MCF 10A (cell line): Measurements from ENCODE around the gene PSMB3. TPM values are rescaled to one million over a fixed set of nuclear protein-coding genes. Genes with fewer than 3 reads are reported as not detected.

Experiments
- BruUV-seq: library from RNA; stranded (reverse); fragments of 400-500 nt; replicated peaks from 2 replicates; lab custom pipeline; 2021; lab: Mats Ljungman, UMichigan
- CTCF ChIA-PET: fragments of 300-600 bp; sonication (Branson Sonifier 250); formaldehyde crosslinking; extraction: SDS; loops from one replicate; lab custom pipeline; 2021; ENCODE audit warnings: antibody characterized with exemption, inconsistent platforms; lab: Yijun Ruan, JAX
- POLR2A ChIA-PET: fragments of 300-600, 350-650 bp; sonication (Branson Sonifier 250); formaldehyde crosslinking; extraction: SDS; loops from one replicate; lab custom pipeline; 2020; ENCODE audit warnings: antibody characterized with exemption, inconsistent platforms; lab: Yijun Ruan, JAX
- DNase-seq: peaks from one replicate; pipeline ENCODE4 v3.0.0-alpha.2; 2018; ENCODE audit not compliant: unreplicated experiment
- H3K27ac Mint-ChIP-seq: one replicate; pipeline ENCODE4 v1.8.0; 2022; ENCODE audit warnings: mild to moderate bottlenecking, low read depth, mixed read lengths; ENCODE audit not compliant: unreplicated experiment
- H3K27me3 Mint-ChIP-seq: one replicate; pipeline ENCODE4 v1.8.0; 2022; ENCODE audit warnings: mixed read lengths; ENCODE audit not compliant: insufficient read depth, unreplicated experiment
- H3K36me3 Mint-ChIP-seq: one replicate; pipeline ENCODE4 v1.8.0; 2022; ENCODE audit warnings: mild to moderate bottlenecking, moderate library complexity, mixed read lengths; ENCODE audit not compliant: insufficient read depth, unreplicated experiment
- H3K4me1 Mint-ChIP-seq: one replicate; pipeline ENCODE4 v1.8.0; 2022; ENCODE audit warnings: mixed read lengths; ENCODE audit not compliant: insufficient read depth, unreplicated experiment
- H3K4me3 Mint-ChIP-seq: one replicate; pipeline ENCODE4 v1.8.0; 2022; ENCODE audit warnings: mild to moderate bottlenecking, moderate library complexity, mixed read lengths; ENCODE audit not compliant: unreplicated experiment
- H3K9me3 Mint-ChIP-seq: one replicate; pipeline ENCODE4 v1.8.0; 2022; ENCODE audit warnings: mixed read lengths; ENCODE audit not compliant: unreplicated experiment
- intact Hi-C: fragments of 100-400 bp; cut with micrococcal nuclease; formaldehyde crosslinking; loops from 2 replicates; pipeline ENCODE4 v1.14.1; 2022
- total RNA-seq: library from RNA; stranded (reverse); gene quantifications from 2 replicates; pipeline ENCODE4 v1.2.3, GENCODE V29; 2022
- TF ChIP-seq, protein P1 (sequence below): fragments of 200-600 bp; IDR thresholded peaks from one replicate; pipeline ENCODE4 v1.8.0; 2022; ENCODE audit warnings: antibody characterized with exemption, mild to moderate bottlenecking; ENCODE audit not compliant: unreplicated experiment

Gene PSMB3
- total RNA-seq, 1 experiment from 2014 or later, result 145 TPM

DNA sequence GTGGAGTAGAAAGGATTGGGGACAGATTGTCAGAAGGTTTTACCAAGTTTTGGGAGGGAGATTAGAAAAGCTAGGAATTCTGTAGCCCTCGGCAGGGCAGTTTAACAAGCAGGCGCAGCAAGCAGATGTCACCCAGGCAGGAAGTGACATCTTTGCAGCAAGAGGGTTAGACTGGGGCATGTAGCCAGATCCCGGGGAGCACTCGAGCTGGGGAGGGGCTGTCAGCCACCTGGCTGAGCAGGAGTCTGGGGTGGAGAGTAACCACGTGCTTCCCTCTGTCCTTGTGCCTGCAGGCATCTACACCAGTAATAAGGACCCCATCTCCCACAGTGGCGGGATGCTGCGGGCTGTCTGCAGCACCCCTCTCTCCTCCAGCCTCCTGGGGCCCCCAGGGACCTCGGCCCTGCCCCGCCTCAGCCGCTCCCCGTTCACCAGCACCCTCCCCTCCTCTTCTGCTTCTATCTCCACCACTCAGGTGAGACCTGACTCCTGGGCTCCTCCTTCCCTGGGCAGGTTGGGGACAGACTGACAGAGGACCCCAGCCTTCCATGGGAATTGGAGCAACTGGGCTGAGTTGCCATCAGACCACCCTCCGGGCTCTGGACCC, 35.3 kb upstream of the PSMB3 start:
- BruUV-seq, result no TSS peak
- CTCF ChIA-PET, result interaction anchor here (1.4 to 1.7 kb wide), 2 partner anchors 18 to 41 kb away, joined by 5 to 8 read pairs; no protein-coding TSS in a partner anchor
- TF ChIP-seq, protein P1, sequence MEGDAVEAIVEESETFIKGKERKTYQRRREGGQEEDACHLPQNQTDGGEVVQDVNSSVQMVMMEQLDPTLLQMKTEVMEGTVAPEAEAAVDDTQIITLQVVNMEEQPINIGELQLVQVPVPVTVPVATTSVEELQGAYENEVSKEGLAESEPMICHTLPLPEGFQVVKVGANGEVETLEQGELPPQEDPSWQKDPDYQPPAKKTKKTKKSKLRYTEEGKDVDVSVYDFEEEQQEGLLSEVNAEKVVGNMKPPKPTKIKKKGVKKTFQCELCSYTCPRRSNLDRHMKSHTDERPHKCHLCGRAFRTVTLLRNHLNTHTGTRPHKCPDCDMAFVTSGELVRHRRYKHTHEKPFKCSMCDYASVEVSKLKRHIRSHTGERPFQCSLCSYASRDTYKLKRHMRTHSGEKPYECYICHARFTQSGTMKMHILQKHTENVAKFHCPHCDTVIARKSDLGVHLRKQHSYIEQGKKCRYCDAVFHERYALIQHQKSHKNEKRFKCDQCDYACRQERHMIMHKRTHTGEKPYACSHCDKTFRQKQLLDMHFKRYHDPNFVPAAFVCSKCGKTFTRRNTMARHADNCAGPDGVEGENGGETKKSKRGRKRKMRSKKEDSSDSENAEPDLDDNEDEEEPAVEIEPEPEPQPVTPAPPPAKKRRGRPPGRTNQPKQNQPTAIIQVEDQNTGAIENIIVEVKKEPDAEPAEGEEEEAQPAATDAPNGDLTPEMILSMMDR, result no peak
- Mint-ChIP-seq H3K4me1 (no peaks in the 10 kb centered on the region), H3K27ac (no peak overlapping the region), H3K36me3 (peaks cover 24% of the 10 kb centered on the region), H3K27me3 (no peaks in the 10 kb centered on the region), H3K9me3 (no peaks in the 10 kb centered on the region), H3K4me3 (no peak overlapping the region)
- DNase-seq, result no peak
- POLR2A ChIA-PET, result interaction anchor here (1.4 to 1.5 kb wide), 2 partner anchors 9 to 10 kb away, joined by 3 to 7 read pairs; no protein-coding TSS in a partner anchor
- intact Hi-C loops, result no loop called here

DNA sequence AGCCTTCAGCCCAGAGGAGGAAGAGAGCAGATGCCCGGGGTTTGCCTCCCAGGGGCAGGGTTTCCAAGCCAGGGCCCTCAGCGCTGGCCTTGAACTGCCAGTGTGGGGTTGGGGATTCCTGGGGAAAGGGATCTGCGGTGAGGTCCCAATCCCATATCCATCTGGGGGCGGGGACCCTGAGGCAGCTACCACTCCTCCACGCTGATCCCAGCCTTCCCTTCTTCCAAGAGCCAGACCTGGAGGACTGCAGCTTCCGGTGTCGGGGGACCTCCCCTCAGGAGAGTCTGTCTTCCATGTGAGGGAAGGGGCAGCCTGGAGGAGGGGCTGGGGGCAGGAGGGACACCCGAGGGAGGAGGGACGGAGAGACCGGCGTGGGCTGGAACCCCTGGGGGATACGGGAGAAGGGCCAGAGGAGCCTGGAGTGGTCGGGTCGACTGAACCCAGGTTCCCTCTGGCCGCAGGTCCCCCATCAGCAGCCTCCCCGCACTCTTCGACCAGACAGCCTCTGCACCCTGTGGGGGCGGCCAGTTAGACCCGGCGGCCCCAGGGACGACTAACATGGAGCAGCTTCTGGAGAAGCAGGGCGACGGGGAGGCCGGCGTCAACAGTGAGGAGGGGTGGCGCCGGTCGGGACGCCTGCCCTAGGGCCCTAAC, 33.1 kb upstream of the PSMB3 start:
- no peaks in the 10 kb centered on the region for H3K27me3 Mint-ChIP-seq

DNA sequence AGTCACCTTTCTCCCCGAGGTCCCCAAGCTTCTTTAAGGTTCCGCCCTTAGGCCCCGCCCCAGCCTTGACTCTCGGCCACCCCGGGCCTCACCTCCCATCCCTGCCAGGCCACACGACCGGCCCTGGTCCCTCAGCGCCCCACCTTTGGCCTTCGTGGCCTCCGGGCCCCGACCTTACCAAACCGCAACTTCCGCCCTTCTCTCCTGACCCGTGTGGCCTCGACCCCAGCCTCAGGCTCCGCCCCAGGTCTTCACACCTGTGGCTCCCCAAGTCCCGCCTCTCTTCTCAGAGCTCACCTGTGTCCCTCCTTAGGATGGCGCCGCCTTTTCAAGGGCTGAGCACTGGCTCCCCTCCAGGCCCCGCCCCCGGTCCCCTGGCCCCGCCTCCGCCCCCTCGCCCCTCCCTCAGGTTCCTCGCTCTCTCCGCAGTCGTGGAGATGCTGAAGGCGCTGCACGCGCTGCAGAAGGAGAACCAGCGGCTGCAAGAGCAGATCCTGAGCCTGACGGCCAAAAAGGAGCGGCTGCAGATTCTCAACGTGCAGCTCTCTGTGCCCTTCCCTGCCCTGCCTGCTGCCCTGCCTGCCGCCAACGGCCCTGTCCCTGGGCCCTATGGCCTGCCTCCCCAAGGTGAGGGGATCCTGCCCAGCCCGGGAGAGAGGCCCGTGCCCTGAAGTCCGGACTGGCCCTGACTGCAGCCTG, 32.4 kb upstream of the PSMB3 start:
- Mint-ChIP-seq H3K27ac (no peak overlapping the region), H3K9me3 (no peaks in the 10 kb centered on the region)
- POLR2A ChIA-PET, result interaction anchor here (0.8 kb wide), 1 partner anchor 11 kb away, joined by 3 read pairs; no protein-coding TSS in a partner anchor

More for the DNA sequence above, 33.1 kb upstream of the PSMB3 start:
- no peak for DNase-seq
- POLR2A ChIA-PET, result interaction anchor here (0.6 to 1.8 kb wide), 4 partner anchors 9 to 56 kb away, joined by 4 to 12 read pairs (median 9); partner anchors contain the start of genes CISD3 and MLLT6
- TF ChIP-seq, protein P1, result no peak
- H3K4me1 Mint-ChIP-seq, result no peaks in the 10 kb centered on the region
- peaks cover 22% of the 10 kb centered on the region for H3K36me3 Mint-ChIP-seq
- CTCF ChIA-PET, result no interaction called here
- no peaks in the 10 kb centered on the region for H3K9me3 Mint-ChIP-seq
- H3K4me3 Mint-ChIP-seq, result no peak overlapping the region
- no TSS peak for BruUV-seq
- intact Hi-C loops, result no loop called here
- H3K27ac Mint-ChIP-seq, result no peak overlapping the region

More for the DNA sequence above, 32.4 kb upstream of the PSMB3 start:
- no peak for DNase-seq
- CTCF ChIA-PET, result no interaction called here
- Mint-ChIP-seq H3K36me3 (peaks cover 16% of the 10 kb centered on the region), H3K4me1 (no peaks in the 10 kb centered on the region), H3K27me3 (no peaks in the 10 kb centered on the region), H3K4me3 (no peak overlapping the region)
- TF ChIP-seq, protein P1, result no peak
- no TSS peak for BruUV-seq
- intact Hi-C loops, result no loop called here
